ENCODE measurements around the gene XRCC6. TPM values are rescaled to one million over a fixed set of nuclear protein-coding genes. Genes with fewer than 3 reads are reported as not detected.

Gene XRCC6
- total RNA-seq, 1 experiment from 2014 or later: 588 TPM

DNA sequence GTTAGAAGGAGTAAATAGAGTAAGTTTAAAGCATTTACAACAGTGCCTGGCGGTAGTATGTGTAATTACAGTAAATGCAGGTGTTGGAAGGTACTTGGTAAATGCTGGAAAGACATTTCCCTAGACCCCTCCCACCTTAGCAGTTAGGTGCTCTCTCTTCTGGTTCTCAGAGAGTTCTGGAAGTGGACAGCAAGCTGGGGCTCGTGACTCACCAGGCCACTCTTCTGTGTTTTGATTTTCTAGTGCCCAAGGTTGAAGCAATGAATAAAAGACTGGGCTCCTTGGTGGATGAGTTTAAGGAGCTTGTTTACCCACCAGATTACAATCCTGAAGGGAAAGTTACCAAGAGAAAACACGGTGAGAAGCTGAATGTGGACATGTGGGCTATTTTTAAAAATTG is 40.0 kb downstream of the XRCC6 start:
- intact Hi-C loops (cut with micrococcal nuclease): no loop called here
- Histone ChIP-seq H3K36me3 (ENCODE audit: control insufficient read depth in 1 of 2, insufficient read depth in 2 of 2, low read length in 2 of 2) (peaks cover 52 to 78% of the 10 kb centered on the region in 2 experiments), H3K9ac (ENCODE audit: low read length) (no peak overlapping the region), H3K4me2 (ENCODE audit: low read length) (no peak overlapping the region), H3K4me1 (ENCODE audit: control insufficient read depth in 1 of 2, insufficient read depth in 2 of 2, low read length in 2 of 2) (no peaks in the 10 kb centered on the region), H4K20me1 (ENCODE audit: insufficient read depth) (peaks cover 8% of the 10 kb centered on the region; the same call in 1 of the 2 replicates), H3K9me2 (ENCODE audit: insufficient read depth) (no peaks in the 10 kb centered on the region), H3K79me2 (ENCODE audit: insufficient read depth, low read length) (peaks cover 28% of the 10 kb centered on the region; the same call in 1 of the 2 replicates), H3K27ac (ENCODE audit: low read depth, low read length) (no peak overlapping the region), H3K9me3 (ENCODE audit: control insufficient read depth in 1 of 2, insufficient read depth in 1 of 2, low read depth in 1 of 2, low read length in 2 of 2) (no peaks in the 10 kb centered on the region), H3K4me3 (replicated peaks in 1 of 2; ENCODE audit: low read depth in 1 of 2, low read length in 2 of 2) (no peak overlapping the region), H3K27me3 (ENCODE audit: insufficient read depth, low read length) (no peaks in the 10 kb centered on the region), H2AFZ (ENCODE audit: low read depth, low read length, poor library complexity, severe bottlenecking) (no peak overlapping the region)
- no TSS peak for BruUV-seq (replicated peaks)
- DNase-seq (ENCODE audit: low read depth, low spot score) (no peak), ATAC-seq (no peak)
- ChIA-PET RAD21 (ENCODE audit: low non-redundant PET in 1 of 2, low total read pairs in 2 of 2, uncharacterized antibody in 2 of 2, unreplicated experiment in 2 of 2) (interaction anchor here in 1 of 2 experiments (0.7 kb wide), 1 partner anchor 32 kb away, joined by 3 read pairs; no protein-coding TSS in a partner anchor), CTCF (no interaction called here), POLR2A (no interaction called here)
- TF ChIP-seq POLR2AphosphoS5 (IDR thresholded peaks at IDR 0.05; ENCODE audit: low read depth, low read length): no peak
- no peak for TF ChIP-seq SP1 (IDR thresholded peaks at IDR 0.05; ENCODE audit: low read depth)
- TF ChIP-seq JUND (IDR thresholded peaks at IDR 0.05): no peak
- TF ChIP-seq EZH2 (IDR thresholded peaks at IDR 0.05): no peak
- TF ChIP-seq ZBTB33 (IDR thresholded peaks at IDR 0.05; ENCODE audit: extremely low read depth, insufficient replicate concordance, low read length): no peak
- no peak for TF ChIP-seq EZH2phosphoT487 (IDR thresholded peaks at IDR 0.05; ENCODE audit: borderline replicate concordance)
- TF ChIP-seq CEBPB (IDR thresholded peaks at IDR 0.05; ENCODE audit: low read depth): no peak
- TF ChIP-seq, protein P1, sequence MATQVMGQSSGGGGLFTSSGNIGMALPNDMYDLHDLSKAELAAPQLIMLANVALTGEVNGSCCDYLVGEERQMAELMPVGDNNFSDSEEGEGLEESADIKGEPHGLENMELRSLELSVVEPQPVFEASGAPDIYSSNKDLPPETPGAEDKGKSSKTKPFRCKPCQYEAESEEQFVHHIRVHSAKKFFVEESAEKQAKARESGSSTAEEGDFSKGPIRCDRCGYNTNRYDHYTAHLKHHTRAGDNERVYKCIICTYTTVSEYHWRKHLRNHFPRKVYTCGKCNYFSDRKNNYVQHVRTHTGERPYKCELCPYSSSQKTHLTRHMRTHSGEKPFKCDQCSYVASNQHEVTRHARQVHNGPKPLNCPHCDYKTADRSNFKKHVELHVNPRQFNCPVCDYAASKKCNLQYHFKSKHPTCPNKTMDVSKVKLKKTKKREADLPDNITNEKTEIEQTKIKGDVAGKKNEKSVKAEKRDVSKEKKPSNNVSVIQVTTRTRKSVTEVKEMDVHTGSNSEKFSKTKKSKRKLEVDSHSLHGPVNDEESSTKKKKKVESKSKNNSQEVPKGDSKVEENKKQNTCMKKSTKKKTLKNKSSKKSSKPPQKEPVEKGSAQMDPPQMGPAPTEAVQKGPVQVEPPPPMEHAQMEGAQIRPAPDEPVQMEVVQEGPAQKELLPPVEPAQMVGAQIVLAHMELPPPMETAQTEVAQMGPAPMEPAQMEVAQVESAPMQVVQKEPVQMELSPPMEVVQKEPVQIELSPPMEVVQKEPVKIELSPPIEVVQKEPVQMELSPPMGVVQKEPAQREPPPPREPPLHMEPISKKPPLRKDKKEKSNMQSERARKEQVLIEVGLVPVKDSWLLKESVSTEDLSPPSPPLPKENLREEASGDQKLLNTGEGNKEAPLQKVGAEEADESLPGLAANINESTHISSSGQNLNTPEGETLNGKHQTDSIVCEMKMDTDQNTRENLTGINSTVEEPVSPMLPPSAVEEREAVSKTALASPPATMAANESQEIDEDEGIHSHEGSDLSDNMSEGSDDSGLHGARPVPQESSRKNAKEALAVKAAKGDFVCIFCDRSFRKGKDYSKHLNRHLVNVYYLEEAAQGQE (IDR thresholded peaks at IDR 0.05; ENCODE audit: low read depth): no peak
- no peak for TF ChIP-seq YY1 (IDR thresholded peaks at IDR 0.05; ENCODE audit: extremely low read depth, insufficient replicate concordance, low read depth, low read length)
- TF ChIP-seq TCF7L2 (IDR thresholded peaks at IDR 0.05; ENCODE audit: borderline replicate concordance, extremely low read depth, insufficient read depth, insufficient read length): no peak
- no peak for TF ChIP-seq POLR2A (IDR thresholded peaks at IDR 0.05; ENCODE audit: borderline replicate concordance, extremely low read depth, insufficient read depth, insufficient read length)
- no peak for TF ChIP-seq CBX3 (IDR thresholded peaks at IDR 0.05; ENCODE audit: low read depth)
- no peak for TF ChIP-seq ZNF274 (IDR thresholded peaks at IDR 0.05; ENCODE audit: low read depth, low read length)
- TF ChIP-seq, protein P2, sequence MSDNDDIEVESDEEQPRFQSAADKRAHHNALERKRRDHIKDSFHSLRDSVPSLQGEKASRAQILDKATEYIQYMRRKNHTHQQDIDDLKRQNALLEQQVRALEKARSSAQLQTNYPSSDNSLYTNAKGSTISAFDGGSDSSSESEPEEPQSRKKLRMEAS (IDR thresholded peaks at IDR 0.05): no peak
- TF ChIP-seq, protein P3, sequence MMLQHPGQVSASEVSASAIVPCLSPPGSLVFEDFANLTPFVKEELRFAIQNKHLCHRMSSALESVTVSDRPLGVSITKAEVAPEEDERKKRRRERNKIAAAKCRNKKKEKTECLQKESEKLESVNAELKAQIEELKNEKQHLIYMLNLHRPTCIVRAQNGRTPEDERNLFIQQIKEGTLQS (IDR thresholded peaks at IDR 0.05): no peak
- no peak for TF ChIP-seq ZFX (IDR thresholded peaks at IDR 0.05)
- no peak for TF ChIP-seq SIN3A (IDR thresholded peaks at IDR 0.05; ENCODE audit: low read depth)
- TF ChIP-seq, protein P4, sequence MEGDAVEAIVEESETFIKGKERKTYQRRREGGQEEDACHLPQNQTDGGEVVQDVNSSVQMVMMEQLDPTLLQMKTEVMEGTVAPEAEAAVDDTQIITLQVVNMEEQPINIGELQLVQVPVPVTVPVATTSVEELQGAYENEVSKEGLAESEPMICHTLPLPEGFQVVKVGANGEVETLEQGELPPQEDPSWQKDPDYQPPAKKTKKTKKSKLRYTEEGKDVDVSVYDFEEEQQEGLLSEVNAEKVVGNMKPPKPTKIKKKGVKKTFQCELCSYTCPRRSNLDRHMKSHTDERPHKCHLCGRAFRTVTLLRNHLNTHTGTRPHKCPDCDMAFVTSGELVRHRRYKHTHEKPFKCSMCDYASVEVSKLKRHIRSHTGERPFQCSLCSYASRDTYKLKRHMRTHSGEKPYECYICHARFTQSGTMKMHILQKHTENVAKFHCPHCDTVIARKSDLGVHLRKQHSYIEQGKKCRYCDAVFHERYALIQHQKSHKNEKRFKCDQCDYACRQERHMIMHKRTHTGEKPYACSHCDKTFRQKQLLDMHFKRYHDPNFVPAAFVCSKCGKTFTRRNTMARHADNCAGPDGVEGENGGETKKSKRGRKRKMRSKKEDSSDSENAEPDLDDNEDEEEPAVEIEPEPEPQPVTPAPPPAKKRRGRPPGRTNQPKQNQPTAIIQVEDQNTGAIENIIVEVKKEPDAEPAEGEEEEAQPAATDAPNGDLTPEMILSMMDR (IDR thresholded peaks at IDR 0.05 in 2 of 3, conservative IDR thresholded peaks at IDR 0.05 in 1 of 3; ENCODE audit: borderline replicate concordance in 1 of 3, insufficient read depth in 1 of 3, low read depth in 2 of 3, low read length in 2 of 3): no peak
- TF ChIP-seq EGR1 (IDR thresholded peaks at IDR 0.05; ENCODE audit: low read depth): no peak
- TF ChIP-seq FOSL1 (IDR thresholded peaks at IDR 0.05; ENCODE audit: low read depth): no peak
